SK-N-SH treated with all-trans-retinoic acid at 6 μM for 48 hours (cell line): ENCODE measurements around the gene FNDC4.

Source experiments
- ATAC-seq: fragments of 200-7000 bp; cut with Tn5 transposase; 3 replicates; pipeline ENCODE4 v1.9.1; 2020; ENCODE audit warnings: mild to moderate bottlenecking, moderate library complexity
- ARNTL ChIP-seq: fragments of 450-650 bp; formaldehyde crosslinking; IDR thresholded peaks from 2 replicates; pipeline ENCODE4 v1.5.0; 2020; ENCODE audit warnings: low read depth, mild to moderate bottlenecking, moderate library complexity, borderline replicate concordance
- CSDC2 ChIP-seq: fragments of 250-450 bp; sonication (Bioruptor Pico); IDR thresholded peaks from 2 replicates; pipeline ENCODE4 v1.5.0; 2020; ENCODE audit warnings: mild to moderate bottlenecking, moderate library complexity
- GLIS3 ChIP-seq: fragments of 250-450 bp; sonication (Bioruptor Pico); IDR thresholded peaks from 2 replicates; pipeline ENCODE4 v1.5.0; 2020; ENCODE audit warnings: mild to moderate bottlenecking, moderate library complexity
- ISL1 ChIP-seq: fragments of 250-450 bp; sonication (Bioruptor Pico); IDR thresholded peaks from 2 replicates; pipeline ENCODE4 v2.1.2; 2022; ENCODE audit warnings: mild to moderate bottlenecking, moderate library complexity
- RARB ChIP-seq: fragments of 250-450 bp; sonication (Bioruptor Pico); IDR thresholded peaks from 2 replicates; pipeline ENCODE4 v1.8.0; 2021; ENCODE audit warnings: mild to moderate bottlenecking, moderate library complexity
- TCF4 ChIP-seq: fragments of 250-450 bp; sonication (Bioruptor Pico); IDR thresholded peaks from 2 replicates; pipeline ENCODE4 v1.8.0; 2021; ENCODE audit warnings: mild to moderate bottlenecking, moderate library complexity, borderline replicate concordance
- TOX ChIP-seq: fragments of 250-450 bp; sonication (Bioruptor Pico); IDR thresholded peaks from 2 replicates; pipeline ENCODE4 v1.8.0; 2021; ENCODE audit warnings: mild to moderate bottlenecking, moderate library complexity, borderline replicate concordance
- ZFP3 ChIP-seq: fragments of 250-450 bp; sonication (Bioruptor Pico); IDR thresholded peaks from 2 replicates; pipeline ENCODE4 v1.5.0; 2020; ENCODE audit warnings: mild to moderate bottlenecking, moderate library complexity
- ZNF8 ChIP-seq: fragments of 450-650 bp; formaldehyde crosslinking; IDR thresholded peaks from 2 replicates; pipeline ENCODE4 v1.5.0; 2020; ENCODE audit warnings: mild to moderate bottlenecking, moderate library complexity
- TF ChIP-seq, protein P1 (sequence below): fragments of 250-450 bp; sonication (Bioruptor Pico); IDR thresholded peaks from 2 replicates; pipeline ENCODE4 v1.5.1; 2021; ENCODE audit warnings: mild to moderate bottlenecking, moderate library complexity
- TF ChIP-seq, protein P2 (sequence below): fragments of 250-450 bp; sonication (Bioruptor Pico); IDR thresholded peaks from 2 replicates; pipeline ENCODE4 v1.5.1; 2020; ENCODE audit warnings: low read depth, mild to moderate bottlenecking, moderate library complexity

FNDC4 gene

DNA sequence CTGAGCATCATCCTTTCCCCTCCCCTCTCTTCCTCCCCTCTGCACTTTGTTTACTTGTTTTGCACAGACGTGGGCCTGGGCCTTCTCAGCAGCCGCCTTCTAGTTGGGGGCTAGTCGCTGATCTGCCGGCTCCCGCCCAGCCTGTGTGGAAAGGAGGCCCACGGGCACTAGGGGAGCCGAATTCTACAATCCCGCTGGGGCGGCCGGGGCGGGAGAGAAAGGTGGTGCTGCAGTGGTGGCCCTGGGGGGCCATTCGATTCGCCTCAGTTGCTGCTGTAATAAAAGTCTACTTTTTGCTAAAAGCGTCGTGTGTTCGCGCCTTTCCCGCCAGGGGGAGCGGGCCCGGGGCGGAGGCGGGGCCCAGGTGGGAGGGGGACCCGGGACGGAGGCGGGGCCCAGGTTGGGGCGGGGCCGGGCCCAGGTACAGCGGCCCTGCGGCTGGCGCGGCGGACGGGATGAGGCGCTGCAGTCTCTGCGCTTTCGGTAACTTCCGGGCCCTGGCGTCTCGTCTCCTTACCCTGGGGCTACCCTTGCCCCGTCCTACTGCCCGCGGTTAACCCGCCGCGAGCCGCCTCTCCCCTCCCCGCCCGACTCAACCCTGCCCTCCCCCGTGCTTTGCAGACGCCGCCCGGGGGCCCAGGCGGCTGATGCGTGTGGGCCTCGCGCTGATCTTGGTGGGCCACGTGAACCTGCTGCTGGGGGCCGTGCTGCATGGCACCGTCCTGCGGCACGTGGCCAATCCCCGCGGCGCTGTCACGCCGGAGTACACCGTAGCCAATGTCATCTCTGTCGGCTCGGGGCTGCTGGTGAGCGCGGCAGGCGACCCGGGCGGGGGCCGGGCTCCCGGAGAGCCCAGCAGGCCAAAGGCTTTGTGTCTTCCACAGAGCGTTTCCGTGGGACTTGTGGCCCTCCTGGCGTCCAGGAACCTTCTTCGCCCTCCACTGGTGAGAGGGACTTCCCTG, 52.8 kb downstream of the FNDC4 start, which contains the start of gene KRTCAP3:
TSS of gene KRTCAP3 (plus strand) at position 424 of the 962 bp plus-strand sequence. CDS start at position 456, 32 bp downstream.
- ATAC-seq, result no peak; the same call in 2 of the 3 replicates
- TF ChIP-seq TCF4 (no peak), GLIS3 (CRISPR knock-in tag) (no peak), ZFP3 (no peak), ISL1 (CRISPR knock-in tag) (no peak), ZNF8 (no peak), CSDC2 (CRISPR knock-in tag) (no peak), TOX (CRISPR knock-in tag) (no peak), RARB (CRISPR knock-in tag) (no peak), ARNTL (CRISPR knock-in tag) (no peak)
- TF ChIP-seq, protein P1, sequence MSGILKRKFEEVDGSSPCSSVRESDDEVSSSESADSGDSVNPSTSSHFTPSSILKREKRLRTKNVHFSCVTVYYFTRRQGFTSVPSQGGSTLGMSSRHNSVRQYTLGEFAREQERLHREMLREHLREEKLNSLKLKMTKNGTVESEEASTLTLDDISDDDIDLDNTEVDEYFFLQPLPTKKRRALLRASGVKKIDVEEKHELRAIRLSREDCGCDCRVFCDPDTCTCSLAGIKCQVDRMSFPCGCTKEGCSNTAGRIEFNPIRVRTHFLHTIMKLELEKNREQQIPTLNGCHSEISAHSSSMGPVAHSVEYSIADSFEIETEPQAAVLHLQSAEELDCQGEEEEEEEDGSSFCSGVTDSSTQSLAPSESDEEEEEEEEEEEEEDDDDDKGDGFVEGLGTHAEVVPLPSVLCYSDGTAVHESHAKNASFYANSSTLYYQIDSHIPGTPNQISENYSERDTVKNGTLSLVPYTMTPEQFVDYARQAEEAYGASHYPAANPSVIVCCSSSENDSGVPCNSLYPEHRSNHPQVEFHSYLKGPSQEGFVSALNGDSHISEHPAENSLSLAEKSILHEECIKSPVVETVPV (CRISPR knock-in tag), result no peak
- TF ChIP-seq, protein P2, sequence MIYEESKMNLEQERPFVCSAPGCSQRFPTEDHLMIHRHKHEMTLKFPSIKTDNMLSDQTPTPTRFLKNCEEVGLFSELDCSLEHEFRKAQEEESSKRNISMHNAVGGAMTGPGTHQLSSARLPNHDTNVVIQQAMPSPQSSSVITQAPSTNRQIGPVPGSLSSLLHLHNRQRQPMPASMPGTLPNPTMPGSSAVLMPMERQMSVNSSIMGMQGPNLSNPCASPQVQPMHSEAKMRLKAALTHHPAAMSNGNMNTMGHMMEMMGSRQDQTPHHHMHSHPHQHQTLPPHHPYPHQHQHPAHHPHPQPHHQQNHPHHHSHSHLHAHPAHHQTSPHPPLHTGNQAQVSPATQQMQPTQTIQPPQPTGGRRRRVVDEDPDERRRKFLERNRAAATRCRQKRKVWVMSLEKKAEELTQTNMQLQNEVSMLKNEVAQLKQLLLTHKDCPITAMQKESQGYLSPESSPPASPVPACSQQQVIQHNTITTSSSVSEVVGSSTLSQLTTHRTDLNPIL (CRISPR knock-in tag), result no peak
